ENCODE data around the gene TRIM43. TPM values are rescaled to one million over a fixed set of nuclear protein-coding genes. Genes with fewer than 3 reads are reported as not detected.
"Not testable (repeated sequence)": the region's sequence is repeated elsewhere in the genome, so short reads cannot be mapped to it uniquely, and the experiment has no call there.

TRIM43 gene
- total and polyA plus RNA-seq, 2 donors (not counting 3 experiments of a cell fraction or from before 2014, with no cell fraction given), result not detected

GRCh38 chr2:95642951-95643350, 51.1 kb downstream of the TRIM43 start:
- H3K9me1 ChIP-seq (replicated peaks; ENCODE audit: control insufficient read depth, extremely low read depth, insufficient read depth, low read length); H3K4me2 ChIP-seq (ENCODE audit: insufficient read depth, low read length); dilution Hi-C loops (cut with MboI; ENCODE audit: extremely low pct_ligation_motif_present, low sequenced_read_pairs); H4K20me1 ChIP-seq (replicated peaks; ENCODE audit: control insufficient read depth, extremely low read depth, insufficient read depth, low read length); DNase-seq (ENCODE audit: low read depth, low spot score); CTCF ChIA-PET; H3K27ac ChIP-seq (ENCODE audit: insufficient read depth, low read depth, low read length); intact Hi-C loops (cut with micrococcal nuclease); H3K9ac ChIP-seq (replicated peaks; ENCODE audit: extremely low read depth, insufficient read depth, low read length); H3K4me3 ChIP-seq (replicated peaks in 1 of 3; ENCODE audit: insufficient read depth in 1 of 3, low read depth in 1 of 3, low read length in 3 of 3); H3K79me2 ChIP-seq (ENCODE audit: control insufficient read depth, insufficient read depth, low read length); H3K27me3 ChIP-seq (ENCODE audit: control insufficient read depth in 2 of 2, insufficient read depth in 2 of 2, low read length in 2 of 2); H3K4me1 ChIP-seq (ENCODE audit: control insufficient read depth, extremely low read depth, insufficient read depth, low read length); H3K36me3 ChIP-seq (ENCODE audit: control insufficient read depth in 2 of 2, extremely low read depth in 1 of 2, insufficient read depth in 2 of 2, low read length in 2 of 2); H2AFZ ChIP-seq (ENCODE audit: low read depth, low read length); POLR2A ChIA-PET; FAIRE-seq; BruUV-seq (replicated peaks); H3K9me3 ChIP-seq (replicated peaks; ENCODE audit: control insufficient read depth, insufficient read depth, low read length): not testable (repeated sequence)

- H3K4me2 ChIP-seq (ENCODE audit: insufficient read depth, low read length); CTCF ChIA-PET; BruUV-seq (replicated peaks); H3K4me3 ChIP-seq (replicated peaks in 1 of 3; ENCODE audit: insufficient read depth in 1 of 3, low read depth in 1 of 3, low read length in 3 of 3); POLR2A ChIA-PET; H4K20me1 ChIP-seq (replicated peaks; ENCODE audit: control insufficient read depth, extremely low read depth, insufficient read depth, low read length); dilution Hi-C loops (cut with MboI; ENCODE audit: extremely low pct_ligation_motif_present, low sequenced_read_pairs); DNase-seq (ENCODE audit: low read depth, low spot score); FAIRE-seq; H3K9me3 ChIP-seq (replicated peaks; ENCODE audit: control insufficient read depth, insufficient read depth, low read length); H3K4me1 ChIP-seq (ENCODE audit: control insufficient read depth, extremely low read depth, insufficient read depth, low read length); H3K9me1 ChIP-seq (replicated peaks; ENCODE audit: control insufficient read depth, extremely low read depth, insufficient read depth, low read length); H3K27me3 ChIP-seq (ENCODE audit: control insufficient read depth in 2 of 2, insufficient read depth in 2 of 2, low read length in 2 of 2); H3K36me3 ChIP-seq (ENCODE audit: control insufficient read depth in 2 of 2, extremely low read depth in 1 of 2, insufficient read depth in 2 of 2, low read length in 2 of 2); H3K9ac ChIP-seq (replicated peaks; ENCODE audit: extremely low read depth, insufficient read depth, low read length); H2AFZ ChIP-seq (ENCODE audit: low read depth, low read length); H3K79me2 ChIP-seq (ENCODE audit: control insufficient read depth, insufficient read depth, low read length); intact Hi-C loops (cut with micrococcal nuclease); H3K27ac ChIP-seq (ENCODE audit: insufficient read depth, low read depth, low read length): not testable (repeated sequence)
Measured at GRCh38 chr2:95645312-95645711, 53.5 kb downstream of the TRIM43 start.

GRCh38 chr2:95646274-95646994, 54.6 kb downstream of the TRIM43 start:
- H2AFZ ChIP-seq (ENCODE audit: low read depth, low read length); H3K4me1 ChIP-seq (ENCODE audit: control insufficient read depth, extremely low read depth, insufficient read depth, low read length); CTCF ChIA-PET; H3K9ac ChIP-seq (replicated peaks; ENCODE audit: extremely low read depth, insufficient read depth, low read length); DNase-seq (ENCODE audit: low read depth, low spot score); H3K4me3 ChIP-seq (replicated peaks in 1 of 3; ENCODE audit: insufficient read depth in 1 of 3, low read depth in 1 of 3, low read length in 3 of 3); dilution Hi-C loops (cut with MboI; ENCODE audit: extremely low pct_ligation_motif_present, low sequenced_read_pairs); H3K27ac ChIP-seq (ENCODE audit: insufficient read depth, low read depth, low read length); BruUV-seq (replicated peaks); FAIRE-seq; H4K20me1 ChIP-seq (replicated peaks; ENCODE audit: control insufficient read depth, extremely low read depth, insufficient read depth, low read length); intact Hi-C loops (cut with micrococcal nuclease); H3K79me2 ChIP-seq (ENCODE audit: control insufficient read depth, insufficient read depth, low read length); POLR2A ChIA-PET; H3K36me3 ChIP-seq (ENCODE audit: control insufficient read depth in 2 of 2, extremely low read depth in 1 of 2, insufficient read depth in 2 of 2, low read length in 2 of 2); H3K9me3 ChIP-seq (replicated peaks; ENCODE audit: control insufficient read depth, insufficient read depth, low read length); H3K27me3 ChIP-seq (ENCODE audit: control insufficient read depth in 2 of 2, insufficient read depth in 2 of 2, low read length in 2 of 2); H3K4me2 ChIP-seq (ENCODE audit: insufficient read depth, low read length); H3K9me1 ChIP-seq (replicated peaks; ENCODE audit: control insufficient read depth, extremely low read depth, insufficient read depth, low read length): not testable (repeated sequence)

- H3K9me3 ChIP-seq (replicated peaks; ENCODE audit: control insufficient read depth, insufficient read depth, low read length); H3K27me3 ChIP-seq (ENCODE audit: control insufficient read depth in 2 of 2, insufficient read depth in 2 of 2, low read length in 2 of 2); FAIRE-seq; H3K4me1 ChIP-seq (ENCODE audit: control insufficient read depth, extremely low read depth, insufficient read depth, low read length); H3K4me3 ChIP-seq (replicated peaks in 1 of 3; ENCODE audit: insufficient read depth in 1 of 3, low read depth in 1 of 3, low read length in 3 of 3); H3K36me3 ChIP-seq (ENCODE audit: control insufficient read depth in 2 of 2, extremely low read depth in 1 of 2, insufficient read depth in 2 of 2, low read length in 2 of 2); H3K79me2 ChIP-seq (ENCODE audit: control insufficient read depth, insufficient read depth, low read length); BruUV-seq (replicated peaks); intact Hi-C loops (cut with micrococcal nuclease); H3K9ac ChIP-seq (replicated peaks; ENCODE audit: extremely low read depth, insufficient read depth, low read length); H3K4me2 ChIP-seq (ENCODE audit: insufficient read depth, low read length); H2AFZ ChIP-seq (ENCODE audit: low read depth, low read length); POLR2A ChIA-PET; CTCF ChIA-PET; dilution Hi-C loops (cut with MboI; ENCODE audit: extremely low pct_ligation_motif_present, low sequenced_read_pairs); DNase-seq (ENCODE audit: low read depth, low spot score); H3K27ac ChIP-seq (ENCODE audit: insufficient read depth, low read depth, low read length); H3K9me1 ChIP-seq (replicated peaks; ENCODE audit: control insufficient read depth, extremely low read depth, insufficient read depth, low read length); H4K20me1 ChIP-seq (replicated peaks; ENCODE audit: control insufficient read depth, extremely low read depth, insufficient read depth, low read length): not testable (repeated sequence)
Measured at GRCh38 chr2:95648894-95649544, 57.2 kb downstream of the TRIM43 start.
